GM12874 (cell line): ENCODE data around the gene PUM1.

Source experiments
- CTCF ChIP-seq: IDR thresholded peaks from 2 replicates; pipeline ENCODE4 v1.5.1; 2011; ENCODE audit warnings: low read depth, mild to moderate bottlenecking, control low read depth, low read length, moderate library complexity; ENCODE audit not compliant: insufficient read depth

PUM1 gene

GRCh38 chr1:30957560-30958222 is 107.8 kb downstream of the PUM1 start:
- TF ChIP-seq CTCF = no peak

GRCh38 chr1:30955448-30956015 is 110.0 kb downstream of the PUM1 start:
- TF ChIP-seq CTCF = no peak

GRCh38 chr1:30953685-30954084 is 111.8 kb downstream of the PUM1 start:
- no peak for TF ChIP-seq CTCF

- no peak for TF ChIP-seq CTCF
Measured at GRCh38 chr1:30952098-30952497, 113.4 kb downstream of the PUM1 start.

- no peak for TF ChIP-seq CTCF
Measured at GRCh38 chr1:30950700-30951099, 114.8 kb downstream of the PUM1 start.

- no peak for TF ChIP-seq CTCF
Measured at GRCh38 chr1:30950053-30950452, 115.5 kb downstream of the PUM1 start.

GRCh38 chr1:30948278-30948677 is 117.2 kb downstream of the PUM1 start:
- no peak for TF ChIP-seq CTCF
